Inflammatory macrophage treated with lipopolysaccharide for 1 hour (primary cell): Measurements from ENCODE around the gene HIVEP3.

Experiments
- DNase-seq, 2 donors: peaks; one replicate each; pipeline ENCODE4 v3.0.0-alpha.2; 2020 to 2022

Gene HIVEP3

GRCh38 chr1:41779360-41779759 is 139.4 kb downstream of the HIVEP3 start:
- no peak for DNase-seq

DNA sequence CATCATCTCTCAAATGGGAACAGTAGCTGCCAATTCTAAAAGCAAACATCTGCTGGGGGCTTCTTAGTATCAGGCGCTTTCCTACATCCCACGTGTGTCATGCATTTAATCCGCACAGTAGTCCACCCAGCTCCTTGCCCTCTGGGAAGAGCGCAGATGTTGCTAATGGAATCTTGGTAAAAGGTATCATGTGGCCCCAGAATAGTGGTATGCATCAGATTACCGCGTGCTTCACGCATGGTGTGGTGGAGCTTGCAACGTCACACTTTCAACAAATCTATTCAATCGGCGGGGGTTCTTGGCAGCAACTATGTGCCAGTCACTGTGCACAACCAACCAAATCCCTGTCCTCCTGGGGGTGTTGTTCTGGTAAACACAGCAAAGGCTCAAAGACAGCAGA is 141.0 kb downstream of the HIVEP3 start:
- no peak for DNase-seq

- DNase-seq: peak in 1 of 2 donors; percentile 17
Measured at GRCh38 chr1:41776891-41777441, 141.8 kb downstream of the HIVEP3 start.

GRCh38 chr1:41775956-41776585 is 142.7 kb downstream of the HIVEP3 start:
- DNase-seq: no peak

DNA sequence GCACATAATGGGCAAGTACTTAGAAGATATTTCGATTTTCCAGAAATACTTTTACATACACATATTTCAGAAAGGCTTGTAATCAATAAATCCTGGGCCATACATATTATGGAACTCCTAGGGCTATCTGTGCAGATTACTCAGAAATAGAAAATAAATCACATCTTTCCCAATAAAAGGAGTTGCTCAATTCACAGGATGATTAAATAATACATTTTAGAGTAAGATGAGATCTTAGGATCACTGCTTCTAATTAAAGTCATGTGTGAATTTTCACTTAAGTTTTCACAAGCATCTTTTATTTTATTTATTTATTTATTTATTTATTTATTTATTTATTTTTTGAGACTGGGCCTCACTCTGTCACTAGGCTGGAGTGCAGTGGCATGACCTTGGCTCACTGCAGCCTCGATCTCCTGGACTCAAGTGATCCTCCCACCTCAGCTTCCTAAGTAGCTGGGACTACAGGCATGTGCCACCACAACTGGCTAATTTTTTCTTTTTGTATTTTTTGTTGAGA is 144.2 kb downstream of the HIVEP3 start:
- no peak for DNase-seq

GRCh38 chr1:41773842-41774241 is 144.9 kb downstream of the HIVEP3 start:
- DNase-seq: no peak

GRCh38 chr1:41773144-41773591 is 145.6 kb downstream of the HIVEP3 start:
- no peak for DNase-seq

- no peak for DNase-seq
Measured at GRCh38 chr1:41769068-41769467, 149.7 kb downstream of the HIVEP3 start.

GRCh38 chr1:41768583-41768982 is 150.1 kb downstream of the HIVEP3 start:
- peak; percentile 81 to 91 for DNase-seq

- DNase-seq: peak; percentile 22 to 69
Measured at GRCh38 chr1:41767534-41768525, 150.9 kb downstream of the HIVEP3 start.

- no peak for DNase-seq
Measured at GRCh38 chr1:41766546-41766945, 152.2 kb downstream of the HIVEP3 start.

GRCh38 chr1:41766041-41766440 is 152.7 kb downstream of the HIVEP3 start:
- DNase-seq: no peak

- DNase-seq: peak; percentile 70 to 73
Measured at GRCh38 chr1:41765152-41765551, 153.6 kb downstream of the HIVEP3 start.

DNA sequence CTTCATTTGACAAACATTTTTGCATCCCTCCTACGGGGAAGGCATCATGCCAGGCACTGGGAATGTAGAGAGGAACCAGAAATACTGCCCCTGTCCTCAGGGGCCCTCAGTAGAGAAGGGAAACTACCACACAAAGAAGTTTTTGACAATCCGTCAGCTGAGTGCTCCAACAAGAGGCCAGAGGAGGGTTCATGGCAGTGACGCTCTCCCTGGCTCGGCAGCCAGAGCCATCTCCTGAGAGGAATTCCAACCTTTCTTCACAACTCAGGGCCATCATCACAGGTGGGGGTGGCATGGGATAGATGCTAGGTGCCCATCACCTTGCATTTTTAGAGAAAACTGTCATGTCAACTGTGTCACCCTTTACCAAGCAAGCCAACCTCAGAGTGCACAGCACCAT is 154.1 kb downstream of the HIVEP3 start:
- peak; percentile 53 to 71 for DNase-seq

DNA sequence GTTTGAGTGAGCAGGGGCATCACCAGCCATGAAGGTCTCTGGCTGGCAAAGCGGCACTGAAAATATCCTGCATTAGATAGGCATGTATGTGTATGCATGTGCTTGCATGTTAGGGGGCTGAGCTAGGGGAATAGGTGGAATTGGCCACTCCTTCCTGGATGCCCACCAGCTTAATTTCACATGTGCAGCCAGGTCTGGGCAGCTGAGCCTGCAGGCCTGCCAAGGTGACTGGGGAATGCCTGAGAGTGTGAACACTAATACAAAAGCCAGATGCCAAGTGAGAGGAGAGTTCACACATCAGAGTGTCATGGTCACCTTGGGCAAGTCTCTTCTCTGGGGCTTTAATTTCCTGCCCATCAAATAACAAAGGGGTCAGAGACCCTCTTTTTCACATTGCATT is 155.9 kb downstream of the HIVEP3 start:
- no peak for DNase-seq

- DNase-seq: no peak
Measured at GRCh38 chr1:41762251-41762650, 156.5 kb downstream of the HIVEP3 start.

- peak; percentile 71 to 75 for DNase-seq
Measured at GRCh38 chr1:41758904-41759548, 159.7 kb downstream of the HIVEP3 start.

DNA sequence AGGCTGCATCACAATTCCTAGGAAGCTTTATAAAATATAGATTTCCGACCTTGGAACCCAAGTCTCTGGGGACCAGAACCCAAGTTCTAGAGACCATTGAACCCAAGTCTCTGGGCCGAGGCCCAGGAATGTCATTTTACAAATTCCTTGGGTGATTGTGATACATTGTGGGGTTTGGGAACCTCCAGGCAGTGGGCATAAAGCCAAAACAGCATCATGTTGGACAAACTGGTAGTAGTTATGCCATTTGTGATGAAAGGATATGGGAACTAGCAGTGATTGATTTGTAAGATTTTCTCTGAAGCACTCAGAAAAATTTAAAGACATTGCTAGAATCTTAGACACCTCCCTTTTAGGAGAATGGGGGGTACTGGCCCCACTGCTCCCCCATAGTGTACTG is 160.2 kb downstream of the HIVEP3 start:
- DNase-seq: no peak

GRCh38 chr1:41754540-41754939 is 164.2 kb downstream of the HIVEP3 start:
- no peak for DNase-seq

- DNase-seq: no peak
Measured at GRCh38 chr1:41752514-41753170, 166.1 kb downstream of the HIVEP3 start.

DNA sequence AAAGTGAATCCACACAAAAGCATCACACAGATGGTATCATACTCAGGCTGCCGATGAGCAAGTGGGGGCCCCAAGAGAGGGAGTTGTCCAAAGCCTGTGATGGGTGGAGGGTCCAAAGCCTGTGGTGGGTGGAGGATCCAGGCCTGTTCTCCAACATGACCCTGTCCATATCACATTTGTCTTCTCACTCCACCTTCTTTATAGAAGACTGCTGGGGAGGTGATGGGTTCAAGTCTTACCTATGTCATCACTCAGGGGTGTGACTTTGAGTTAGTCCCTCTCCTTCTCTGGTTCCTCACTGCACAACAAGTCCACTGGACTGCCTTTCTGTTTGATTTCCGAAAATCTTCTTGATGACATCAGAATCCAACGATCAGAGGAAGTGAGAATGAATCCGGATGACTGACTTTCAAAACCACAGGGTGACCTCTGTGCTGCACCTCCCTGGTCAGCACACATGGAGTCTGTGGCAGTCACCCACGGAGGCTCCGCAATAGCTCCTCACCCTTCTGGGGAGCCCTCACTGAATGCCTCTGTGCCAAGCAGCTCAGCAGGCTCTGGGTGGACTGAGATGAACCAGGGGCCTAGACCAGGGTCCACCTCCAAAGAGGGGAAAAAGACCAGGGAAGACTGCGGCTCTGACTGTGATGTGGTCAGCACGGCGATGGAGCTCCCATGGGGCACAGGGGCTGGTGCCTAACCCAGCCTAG is 166.8 kb downstream of the HIVEP3 start:
- DNase-seq: peak; percentile 90 to 96
